OCI-LY1 (cell line): ENCODE measurements around the gene HMG20A.

Source experiments
- H2AFZ ChIP-seq: fragments of 200-600 bp; sonication (generic), shearing (Covaris generic); 2 replicates; pipeline ENCODE4 v1.6.0; 2014; ENCODE audit warnings: antibody characterized with exemption, mild to moderate bottlenecking, low read length
- H3F3A ChIP-seq: fragments of 200-600 bp; sonication (generic), shearing (Covaris generic); 2 replicates; pipeline ENCODE4 v1.6.0; 2014; ENCODE audit warnings: mild to moderate bottlenecking, antibody characterized with exemption, low read length, moderate library complexity; ENCODE audit not compliant: insufficient read depth
- H3K27ac ChIP-seq: fragments of 200-600 bp; sonication (generic); 2 replicates; pipeline ENCODE4 v1.5.1; 2014; ENCODE audit warnings: low read length, mixed run types, mild to moderate bottlenecking, low read depth; ENCODE audit not compliant: poor library complexity, severe bottlenecking
- H3K27me3 ChIP-seq: fragments of 200-600 bp; sonication (generic); 2 replicates; pipeline ENCODE4 v1.6.0; 2014; ENCODE audit warnings: antibody characterized with exemption, mild to moderate bottlenecking, low read length, moderate library complexity; ENCODE audit not compliant: insufficient read depth
- H3K36me3 ChIP-seq: fragments of 200-600 bp; sonication (generic); 2 replicates; pipeline ENCODE4 v1.6.1; 2014; ENCODE audit warnings: mild to moderate bottlenecking, antibody characterized with exemption, low read length, moderate library complexity, mixed read lengths; ENCODE audit not compliant: insufficient read depth
- H3K4me1 ChIP-seq: fragments of 200-600 bp; sonication (generic); 2 replicates; pipeline ENCODE4 v1.5.1; 2014; ENCODE audit warnings: mild to moderate bottlenecking, low read length, moderate library complexity; ENCODE audit not compliant: insufficient read depth, severe bottlenecking
- H3K4me2 ChIP-seq: fragments of 200-600 bp; sonication (generic), shearing (Covaris generic); 2 replicates; pipeline ENCODE4 v1.6.1; 2014; ENCODE audit warnings: low read length
- H3K4me3 ChIP-seq: fragments of 200-600 bp; sonication (generic); 2 replicates; pipeline ENCODE4 v1.5.1; 2014; ENCODE audit warnings: low read length, low read depth, mild to moderate bottlenecking, mixed read lengths; ENCODE audit not compliant: poor library complexity, severe bottlenecking
- H3K79me2 ChIP-seq: fragments of 200-600 bp; shearing (Covaris generic); 2 replicates; pipeline ENCODE4 v1.6.1; 2016; ENCODE audit warnings: mixed run types, low read length, mixed read lengths; ENCODE audit not compliant: insufficient read depth
- H3K9ac ChIP-seq: fragments of 200-600 bp; sonication (generic), shearing (Covaris generic); 2 replicates; pipeline ENCODE4 v1.6.1; 2014; ENCODE audit warnings: mild to moderate bottlenecking, low read length, mixed read lengths
- H3K9me2 ChIP-seq: fragments of 200-600 bp; sonication (generic), shearing (Covaris generic); 2 replicates; pipeline ENCODE4 v1.6.1; 2014; ENCODE audit warnings: low read depth, mild to moderate bottlenecking, low read length, mixed read lengths
- H3K9me3 ChIP-seq: fragments of 200-600 bp; shearing (Covaris generic); 2 replicates; pipeline ENCODE4 v1.6.1; 2014; ENCODE audit warnings: low read length, mixed read lengths
- H4K20me1 ChIP-seq: fragments of 200-600 bp; sonication (generic), shearing (Covaris generic); 2 replicates; pipeline ENCODE4 v1.6.0; 2016; ENCODE audit warnings: mild to moderate bottlenecking, low read length; ENCODE audit not compliant: insufficient read depth
- CTCF ChIP-seq: fragments of 200-600 bp; sonication (generic), shearing (Covaris generic); IDR thresholded peaks from 2 replicates; pipeline ENCODE4 v1.5.1; 2017; ENCODE audit warnings: mild to moderate bottlenecking, antibody characterized with exemption, low read length, moderate library complexity, mixed read lengths
- EZH2 ChIP-seq: fragments of 200-600 bp; sonication (generic), shearing (Covaris generic); IDR thresholded peaks from 2 replicates; pipeline ENCODE4 v1.8.0; 2017; ENCODE audit warnings: borderline replicate concordance, mixed run types, mild to moderate bottlenecking, antibody characterized with exemption, low read length, moderate library complexity, mixed read lengths

HMG20A gene

GRCh38 chr15:77387365-77388105 lies 33.2 kb upstream of the HMG20A start:
- Histone ChIP-seq H3K79me2 (no peaks in the 10 kb centered on the region), H3K27ac (no peak overlapping the region), H2AFZ (no peak overlapping the region), H4K20me1 (0 out of 2 replicates have a peak, but pooled peaks cover 3% of the 10 kb centered on the region), H3K9me3 (no peaks in the 10 kb centered on the region), H3F3A (no peaks in the 10 kb centered on the region), H3K27me3 (no peaks in the 10 kb centered on the region), H3K4me2 (no peak overlapping the region), H3K9me2 (no peaks in the 10 kb centered on the region), H3K36me3 (no peaks in the 10 kb centered on the region), H3K9ac (no peak overlapping the region), H3K4me3 (no peak overlapping the region), H3K4me1 (no peaks in the 10 kb centered on the region)
- TF ChIP-seq EZH2 (no peak), CTCF (no peak)

GRCh38 chr15:77391372-77391951 lies 29.2 kb upstream of the HMG20A start:
- H3K9me3 ChIP-seq: peaks cover 6% of the 10 kb centered on the region; the same call in 1 of the 2 replicates
- no peaks in the 10 kb centered on the region for H3F3A ChIP-seq
- no peak overlapping the region for H3K27ac ChIP-seq
- no peaks in the 10 kb centered on the region for H3K9me2 ChIP-seq
- H3K79me2 ChIP-seq: no peaks in the 10 kb centered on the region
- H3K36me3 ChIP-seq: no peaks in the 10 kb centered on the region
- H4K20me1 ChIP-seq: no peaks in the 10 kb centered on the region
- no peak overlapping the region for H3K4me2 ChIP-seq
- H2AFZ ChIP-seq: no peak overlapping the region
- no peaks in the 10 kb centered on the region for H3K27me3 ChIP-seq
- H3K9ac ChIP-seq: no peak overlapping the region
- no peak overlapping the region for H3K4me3 ChIP-seq
- TF ChIP-seq CTCF (no peak), EZH2 (no peak)
- H3K4me1 ChIP-seq: no peaks in the 10 kb centered on the region

DNA sequence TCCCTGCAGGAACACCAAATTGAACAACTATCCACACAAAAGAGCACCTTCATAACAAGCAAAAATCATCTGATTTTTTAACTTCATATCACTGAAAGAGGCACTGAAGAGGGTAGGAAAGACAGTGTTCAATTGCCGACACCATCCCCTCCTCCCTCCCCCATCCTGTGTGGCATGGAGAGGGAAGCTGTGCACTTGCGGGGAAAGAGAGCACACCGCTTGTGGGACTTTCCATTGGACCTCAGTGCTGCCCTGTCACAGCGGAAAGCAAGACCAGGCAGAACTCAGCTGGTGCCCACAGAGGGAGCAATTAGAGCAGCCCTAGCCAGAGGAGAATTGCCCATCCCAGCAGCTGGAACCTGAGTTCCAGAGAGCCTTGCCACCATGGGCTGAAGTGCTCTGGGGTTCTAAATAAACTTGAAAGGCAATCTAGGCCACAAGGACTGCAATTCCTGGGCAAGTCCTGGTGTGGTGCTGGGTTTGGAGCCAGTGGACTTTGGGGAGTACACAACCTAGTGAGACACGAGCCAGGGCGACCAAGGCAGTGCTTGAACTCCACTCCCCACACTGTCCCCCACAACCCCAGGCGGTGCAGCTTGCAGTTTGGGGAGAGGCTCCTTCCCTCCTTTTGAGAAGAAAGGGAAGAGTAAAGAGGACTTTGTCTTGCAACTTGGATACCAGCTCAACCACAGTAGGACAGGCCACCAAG lies 27.8 kb upstream of the HMG20A start:
- Histone ChIP-seq H3K4me3 (no peak overlapping the region), H3K27me3 (no peaks in the 10 kb centered on the region), H3K4me1 (no peaks in the 10 kb centered on the region), H2AFZ (no peak overlapping the region), H3K36me3 (no peaks in the 10 kb centered on the region), H4K20me1 (no peaks in the 10 kb centered on the region), H3K9me3 (peaks cover 6% of the 10 kb centered on the region; the same call in 1 of the 2 replicates), H3K9me2 (no peaks in the 10 kb centered on the region), H3K4me2 (no peak overlapping the region), H3K79me2 (no peaks in the 10 kb centered on the region), H3F3A (no peaks in the 10 kb centered on the region), H3K27ac (no peak overlapping the region), H3K9ac (no peak overlapping the region)
- TF ChIP-seq EZH2: no peak
